Uterus (tissue), 2 donors: ENCODE results near the gene RASGRP1.

ENCODE experiments used
- CTCF ChIP-seq, 4 experiments: fragments of 200-600 bp in 2 of 4; fragments of 450-650 bp in 2 of 4; sonication (generic) in 2 of 4; IDR thresholded peaks; one replicate each; pipeline ENCODE4 v1.5.1; 2016 to 2019; ENCODE audit warnings: antibody characterized with exemption in 4 of 4, mild to moderate bottlenecking in 2 of 4, moderate library complexity in 1 of 4
- POLR2A ChIP-seq, 2 donors: fragments of 450-650 bp; IDR thresholded peaks; one replicate each; pipeline ENCODE4 v1.6.1; 2016; ENCODE audit warnings: antibody characterized with exemption in 2 of 2, mild to moderate bottlenecking in 1 of 2, moderate library complexity in 1 of 2

- TF ChIP-seq CTCF (IDR thresholded peaks at IDR 0.05) = no peak
- no peak for TF ChIP-seq POLR2A (IDR thresholded peaks at IDR 0.05)
These were observed at the start of gene RASGRP1 for GRCh38 chr15:38564557-38565286.
